ENCODE measurements around the gene IL6ST. TPM values are rescaled to one million over a fixed set of nuclear protein-coding genes. Genes with fewer than 3 reads are reported as not detected.
"Not testable (repeated sequence)": the region's sequence is repeated elsewhere in the genome, so short reads cannot be mapped to it uniquely, and the experiment has no call there.

IL6ST gene
- total RNA-seq, 4 donors from 2014 or later = 51.3 to 179 (median 136) TPM

DNA sequence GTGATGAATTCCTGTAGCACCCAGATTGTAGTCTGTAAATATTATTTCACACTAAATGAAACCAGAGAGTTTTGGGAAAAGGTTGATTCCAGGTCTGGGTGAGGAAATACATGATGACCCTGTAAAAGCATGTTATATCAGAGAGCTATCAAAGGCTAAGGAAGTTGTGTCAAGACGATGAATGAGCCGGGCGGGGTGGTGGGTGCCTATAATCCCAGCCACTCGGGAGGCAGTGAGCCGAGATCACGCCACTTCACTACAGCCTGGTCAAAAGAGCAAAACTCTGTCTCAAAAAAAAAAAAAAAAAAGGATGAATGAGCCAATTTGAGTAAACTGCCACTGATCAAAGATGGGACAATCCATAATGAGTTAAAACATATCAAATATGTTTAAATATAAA, 29.2 kb downstream of the IL6ST start:
- no peak for DNase-seq
- 78 to 90% methylated on average over 2 to 6 of the region's 6 CpGs for WGBS, 2 donors (ENCODE audit: low coverage in 1 of 2)
- intact Hi-C loops (cut with DNase I; ENCODE audit: low total_unique reads) (no loop called here), in situ Hi-C loops (cut with MboI; ENCODE audit: low pct_ligation_motif_present in 1 of 4, low pct_unique_long_range_greater_than_20kb in 1 of 4, low sequenced_read_pairs in 3 of 4) (no loop called here)
- TF ChIP-seq POLR2AphosphoS5 (IDR thresholded peaks at IDR 0.05) (no peak), POLR2A (IDR thresholded peaks at IDR 0.05) (no peak), EP300 (IDR thresholded peaks at IDR 0.05; ENCODE audit: low read depth) (no peak)
- TF ChIP-seq, protein P1, sequence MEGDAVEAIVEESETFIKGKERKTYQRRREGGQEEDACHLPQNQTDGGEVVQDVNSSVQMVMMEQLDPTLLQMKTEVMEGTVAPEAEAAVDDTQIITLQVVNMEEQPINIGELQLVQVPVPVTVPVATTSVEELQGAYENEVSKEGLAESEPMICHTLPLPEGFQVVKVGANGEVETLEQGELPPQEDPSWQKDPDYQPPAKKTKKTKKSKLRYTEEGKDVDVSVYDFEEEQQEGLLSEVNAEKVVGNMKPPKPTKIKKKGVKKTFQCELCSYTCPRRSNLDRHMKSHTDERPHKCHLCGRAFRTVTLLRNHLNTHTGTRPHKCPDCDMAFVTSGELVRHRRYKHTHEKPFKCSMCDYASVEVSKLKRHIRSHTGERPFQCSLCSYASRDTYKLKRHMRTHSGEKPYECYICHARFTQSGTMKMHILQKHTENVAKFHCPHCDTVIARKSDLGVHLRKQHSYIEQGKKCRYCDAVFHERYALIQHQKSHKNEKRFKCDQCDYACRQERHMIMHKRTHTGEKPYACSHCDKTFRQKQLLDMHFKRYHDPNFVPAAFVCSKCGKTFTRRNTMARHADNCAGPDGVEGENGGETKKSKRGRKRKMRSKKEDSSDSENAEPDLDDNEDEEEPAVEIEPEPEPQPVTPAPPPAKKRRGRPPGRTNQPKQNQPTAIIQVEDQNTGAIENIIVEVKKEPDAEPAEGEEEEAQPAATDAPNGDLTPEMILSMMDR (IDR thresholded peaks at IDR 0.05) = no peak
- Histone ChIP-seq H3K4me1 (peaks cover 0 to 3% (median 0%) of the 10 kb centered on the region in 4 donors), H3K9me3 (no peaks in the 10 kb centered on the region), H3K27me3 (no peaks in the 10 kb centered on the region), H3K27ac (no peak overlapping the region), H3K4me3 (no peak overlapping the region), H3K36me3 (peaks cover 0 to 36% (median 15%) of the 10 kb centered on the region in 4 donors)

DNA sequence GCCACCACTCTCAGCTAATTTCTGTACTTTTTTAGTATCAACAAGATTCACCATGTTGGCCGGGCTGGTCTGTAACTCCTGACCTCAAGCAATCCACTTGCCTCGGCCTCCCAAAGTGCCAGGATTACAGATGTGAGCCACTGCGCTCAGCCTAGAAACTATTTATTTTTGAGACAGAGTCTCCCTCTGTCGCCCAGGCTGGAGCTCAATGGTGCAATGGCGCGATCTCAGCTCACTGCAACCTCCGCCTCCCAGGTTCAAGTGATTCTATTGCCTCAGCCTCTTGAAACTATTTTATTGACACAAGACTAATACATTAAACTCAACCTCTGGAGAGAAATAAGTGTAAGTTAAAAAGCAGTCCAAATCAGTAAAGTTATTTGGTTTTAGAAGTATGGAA, 34.0 kb downstream of the IL6ST start:
- H3K27me3 ChIP-seq = no peaks in the 10 kb centered on the region
- no peak overlapping the region for H3K4me3 ChIP-seq
- H3K27ac ChIP-seq = no peak overlapping the region
- no peaks in the 10 kb centered on the region for H3K9me3 ChIP-seq
- in situ Hi-C loops (cut with MboI; ENCODE audit: low pct_ligation_motif_present in 1 of 4, low pct_unique_long_range_greater_than_20kb in 1 of 4, low sequenced_read_pairs in 3 of 4) (no loop called here), intact Hi-C loops (cut with DNase I; ENCODE audit: low total_unique reads) (loop anchor here (5.0 kb wide), 1 partner anchor 858 kb away; the partner anchor contains the start of gene GZMA)
- 96% methylated on average over 7 of the region's 7 CpGs; no CpG with 5 or more reads in 1 of the 2 donors for WGBS, 2 donors (ENCODE audit: low coverage in 1 of 2)
- peaks cover 0 to 66% (median 31%) of the 10 kb centered on the region in 4 donors for H3K36me3 ChIP-seq
- H3K4me1 ChIP-seq = no peaks in the 10 kb centered on the region
- DNase-seq = no peak
- TF ChIP-seq, protein P1 (IDR thresholded peaks at IDR 0.05) = no peak
- TF ChIP-seq EP300 (IDR thresholded peaks at IDR 0.05; ENCODE audit: low read depth) (no peak), POLR2AphosphoS5 (IDR thresholded peaks at IDR 0.05) (no peak), POLR2A (IDR thresholded peaks at IDR 0.05) (no peak)

DNA sequence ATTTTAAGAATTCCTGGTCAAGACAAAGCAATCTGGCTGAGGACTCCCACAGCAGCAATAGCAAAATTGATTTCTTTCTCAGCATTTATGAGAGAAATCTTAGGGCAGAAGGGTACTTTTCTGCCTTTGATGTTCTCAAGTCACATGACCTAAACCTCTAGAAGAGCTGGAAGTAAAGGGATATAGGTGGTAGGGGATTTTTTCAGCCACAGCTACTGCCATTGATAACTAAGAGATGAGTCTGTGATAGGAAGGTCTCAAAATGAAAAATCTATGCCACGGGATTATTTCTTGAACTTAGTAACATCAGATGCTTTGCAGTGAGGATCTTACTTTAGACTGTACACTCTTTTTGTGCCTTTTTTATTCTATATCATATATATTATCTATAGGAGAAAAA, 35.6 kb downstream of the IL6ST start:
- no peaks in the 10 kb centered on the region for H3K27me3 ChIP-seq
- WGBS, 2 donors (ENCODE audit: low coverage in 1 of 2) = 72 to 82% methylated on average over 1 of the region's 1 CpG
- H3K4me1 ChIP-seq = no peaks in the 10 kb centered on the region
- no peak for TF ChIP-seq POLR2AphosphoS5 (IDR thresholded peaks at IDR 0.05)
- no peak for TF ChIP-seq EP300 (IDR thresholded peaks at IDR 0.05; ENCODE audit: low read depth)
- no peak for TF ChIP-seq POLR2A (IDR thresholded peaks at IDR 0.05)
- TF ChIP-seq, protein P1 (IDR thresholded peaks at IDR 0.05) = no peak
- no peaks in the 10 kb centered on the region for H3K9me3 ChIP-seq
- in situ Hi-C loops (cut with MboI; ENCODE audit: low pct_ligation_motif_present in 1 of 4, low pct_unique_long_range_greater_than_20kb in 1 of 4, low sequenced_read_pairs in 3 of 4) = no loop called here
- intact Hi-C loops (cut with DNase I; ENCODE audit: low total_unique reads) = no loop called here
- H3K36me3 ChIP-seq = peaks cover 0 to 82% (median 40%) of the 10 kb centered on the region in 4 donors
- H3K4me3 ChIP-seq = no peak overlapping the region
- H3K27ac ChIP-seq = no peak overlapping the region
- no peak for DNase-seq

DNA sequence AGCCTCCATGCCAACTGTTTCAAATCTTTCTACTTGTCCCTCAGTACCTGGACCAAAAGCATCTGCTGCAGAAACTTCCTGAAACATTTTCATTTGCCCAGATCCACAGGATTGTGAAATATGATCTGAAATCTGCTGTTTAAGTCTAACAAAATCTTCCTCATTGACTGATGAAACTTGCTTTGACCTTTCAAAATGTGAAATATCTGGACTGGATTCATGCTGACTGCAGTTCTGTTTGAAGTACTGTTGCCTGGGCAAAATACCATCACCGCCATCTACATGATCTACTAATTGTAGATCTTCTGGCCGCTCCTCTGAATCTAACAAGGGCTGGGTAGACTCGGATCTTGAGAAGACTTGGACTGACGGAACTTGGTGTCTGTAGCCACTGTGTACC, 53.6 kb downstream of the IL6ST start:
- H3K27me3 ChIP-seq; H3K27ac ChIP-seq; DNase-seq; H3K4me3 ChIP-seq; H3K9me3 ChIP-seq; intact Hi-C loops (cut with DNase I; ENCODE audit: low total_unique reads); H3K4me1 ChIP-seq: not testable (repeated sequence)
- 94 to 100% methylated on average over 3 to 4 of the region's 4 CpGs for WGBS, 2 donors (ENCODE audit: low coverage in 1 of 2)
- H3K36me3 ChIP-seq = peaks cover 0 to 66% (median 15%) of the 10 kb centered on the region in 4 donors
- in situ Hi-C loops (cut with MboI; ENCODE audit: low pct_ligation_motif_present in 1 of 4, low pct_unique_long_range_greater_than_20kb in 1 of 4, low sequenced_read_pairs in 3 of 4) = loop anchor here in 2 of 4 donors (25.0 kb wide), 2 partner anchors 246 to 896 kb away; no protein-coding TSS in a partner anchor

DNA sequence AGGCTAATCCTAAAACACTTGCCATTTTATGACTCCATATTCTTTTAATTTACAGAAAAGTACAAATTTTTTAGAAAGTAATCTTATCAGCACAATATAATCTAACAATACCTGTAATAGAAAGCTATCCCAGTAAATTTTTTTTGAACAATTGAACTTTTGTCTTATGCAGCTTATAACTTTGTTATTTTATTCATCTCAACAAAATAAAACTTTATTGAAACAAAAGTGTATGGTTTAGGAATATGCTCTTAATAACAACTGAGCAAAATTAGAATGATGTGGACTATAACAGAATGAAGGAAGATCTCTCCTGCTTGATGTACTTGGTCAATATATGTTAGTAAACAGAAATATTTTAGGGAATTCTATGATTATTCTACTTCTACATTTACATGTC, 57.2 kb downstream of the IL6ST start:
- H3K27me3 ChIP-seq; H3K4me3 ChIP-seq; H3K27ac ChIP-seq; DNase-seq; intact Hi-C loops (cut with DNase I; ENCODE audit: low total_unique reads); H3K4me1 ChIP-seq; H3K9me3 ChIP-seq: not testable (repeated sequence)
- in situ Hi-C loops (cut with MboI; ENCODE audit: low pct_ligation_motif_present in 1 of 4, low pct_unique_long_range_greater_than_20kb in 1 of 4, low sequenced_read_pairs in 3 of 4) = loop anchor here in 3 of 4 donors (10.0 to 25.0 kb wide), 3 partner anchors 250 to 900 kb away; no protein-coding TSS in a partner anchor
- H3K36me3 ChIP-seq = peaks cover 0 to 54% (median 10%) of the 10 kb centered on the region in 4 donors

All from transverse colon (tissue), 4 donors.